G401 (cell line): ENCODE results near the gene PWWP2B. TPM values are rescaled to one million over a fixed set of nuclear protein-coding genes. Genes with fewer than 3 reads are reported as not detected.

Experiments
- DNase-seq: peaks from one replicate; pipeline ENCODE4 v3.0.0-alpha.2; 2015; ENCODE audit warnings: low spot score
- in situ Hi-C: cut with HindIII; loops from 2 replicates; pipeline ENCODE4 v1.10.0; 2016; ENCODE audit warnings: low sequenced_read_pairs, mixed read lengths
- total RNA-seq: library from RNA; depleted of rRNA; stranded (reverse); fragments of >200 nt; shearing (Covaris generic); gene quantifications from 2 replicates; pipeline ENCODE4 v1.2.3, GENCODE V29; 2014

The PWWP2B gene
- total RNA-seq, 1 experiment from 2014 or later: 24.5 TPM

GRCh38 chr10:132401401-132402118 is 4.6 kb downstream of the PWWP2B start:
- DNase-seq: no peak
- in situ Hi-C loops: no loop called here

GRCh38 chr10:132402781-132403241 is 5.8 kb downstream of the PWWP2B start:
- DNase-seq: no peak
- in situ Hi-C loops: no loop called here

- in situ Hi-C loops: no loop called here
These were observed 6.6 kb downstream of the PWWP2B start for GRCh38 chr10:132403511-132404168.

GRCh38 chr10:132404169-132404880 is 7.3 kb downstream of the PWWP2B start:
- DNase-seq: no peak
- in situ Hi-C loops: no loop called here

More at GRCh38 chr10:132403511-132404168, 6.6 kb downstream of the PWWP2B start:
- DNase-seq: no peak

- in situ Hi-C loops: no loop called here
- no peak for DNase-seq
These were observed 8.0 kb downstream of the PWWP2B start for GRCh38 chr10:132404911-132405462.

GRCh38 chr10:132405463-132405991 is 8.5 kb downstream of the PWWP2B start:
- in situ Hi-C loops: no loop called here

GRCh38 chr10:132406181-132406580 is 9.2 kb downstream of the PWWP2B start:
- in situ Hi-C loops: no loop called here
- DNase-seq: no peak

More at GRCh38 chr10:132405463-132405991, 8.5 kb downstream of the PWWP2B start:
- DNase-seq: no peak

GRCh38 chr10:132406750-132407149 is 9.8 kb downstream of the PWWP2B start:
- no peak for DNase-seq
- in situ Hi-C loops: no loop called here

GRCh38 chr10:132407243-132407746 is 10.3 kb downstream of the PWWP2B start:
- in situ Hi-C loops: no loop called here
- no peak for DNase-seq

- no peak for DNase-seq
- in situ Hi-C loops: no loop called here
These were observed 10.9 kb downstream of the PWWP2B start for GRCh38 chr10:132407846-132408278.

- in situ Hi-C loops: no loop called here
These were observed 11.4 kb downstream of the PWWP2B start for GRCh38 chr10:132408367-132408781.

GRCh38 chr10:132408823-132409666 is 12.0 kb downstream of the PWWP2B start:
- DNase-seq: no peak
- in situ Hi-C loops: no loop called here

More at GRCh38 chr10:132408367-132408781, 11.4 kb downstream of the PWWP2B start:
- DNase-seq: no peak

GRCh38 chr10:132409667-132410028 is 12.6 kb downstream of the PWWP2B start:
- in situ Hi-C loops: no loop called here
- no peak for DNase-seq

GRCh38 chr10:132410056-132410778 is 13.2 kb downstream of the PWWP2B start:
- DNase-seq: no peak
- in situ Hi-C loops: no loop called here

GRCh38 chr10:132410779-132411532 is 14.0 kb downstream of the PWWP2B start:
- in situ Hi-C loops: no loop called here
- no peak for DNase-seq

GRCh38 chr10:132411561-132412253 is 14.7 kb downstream of the PWWP2B start:
- DNase-seq: no peak
- in situ Hi-C loops: no loop called here
